GM19035 (cell line): ENCODE results near the gene ARHGAP20.

Source experiments
- ATAC-seq: cut with Tn5 transposase; IDR thresholded peaks from one replicate; pipeline ENCODE4 v1.9.1; 2021; ENCODE audit not compliant: unreplicated experiment

ARHGAP20 gene, protein sequence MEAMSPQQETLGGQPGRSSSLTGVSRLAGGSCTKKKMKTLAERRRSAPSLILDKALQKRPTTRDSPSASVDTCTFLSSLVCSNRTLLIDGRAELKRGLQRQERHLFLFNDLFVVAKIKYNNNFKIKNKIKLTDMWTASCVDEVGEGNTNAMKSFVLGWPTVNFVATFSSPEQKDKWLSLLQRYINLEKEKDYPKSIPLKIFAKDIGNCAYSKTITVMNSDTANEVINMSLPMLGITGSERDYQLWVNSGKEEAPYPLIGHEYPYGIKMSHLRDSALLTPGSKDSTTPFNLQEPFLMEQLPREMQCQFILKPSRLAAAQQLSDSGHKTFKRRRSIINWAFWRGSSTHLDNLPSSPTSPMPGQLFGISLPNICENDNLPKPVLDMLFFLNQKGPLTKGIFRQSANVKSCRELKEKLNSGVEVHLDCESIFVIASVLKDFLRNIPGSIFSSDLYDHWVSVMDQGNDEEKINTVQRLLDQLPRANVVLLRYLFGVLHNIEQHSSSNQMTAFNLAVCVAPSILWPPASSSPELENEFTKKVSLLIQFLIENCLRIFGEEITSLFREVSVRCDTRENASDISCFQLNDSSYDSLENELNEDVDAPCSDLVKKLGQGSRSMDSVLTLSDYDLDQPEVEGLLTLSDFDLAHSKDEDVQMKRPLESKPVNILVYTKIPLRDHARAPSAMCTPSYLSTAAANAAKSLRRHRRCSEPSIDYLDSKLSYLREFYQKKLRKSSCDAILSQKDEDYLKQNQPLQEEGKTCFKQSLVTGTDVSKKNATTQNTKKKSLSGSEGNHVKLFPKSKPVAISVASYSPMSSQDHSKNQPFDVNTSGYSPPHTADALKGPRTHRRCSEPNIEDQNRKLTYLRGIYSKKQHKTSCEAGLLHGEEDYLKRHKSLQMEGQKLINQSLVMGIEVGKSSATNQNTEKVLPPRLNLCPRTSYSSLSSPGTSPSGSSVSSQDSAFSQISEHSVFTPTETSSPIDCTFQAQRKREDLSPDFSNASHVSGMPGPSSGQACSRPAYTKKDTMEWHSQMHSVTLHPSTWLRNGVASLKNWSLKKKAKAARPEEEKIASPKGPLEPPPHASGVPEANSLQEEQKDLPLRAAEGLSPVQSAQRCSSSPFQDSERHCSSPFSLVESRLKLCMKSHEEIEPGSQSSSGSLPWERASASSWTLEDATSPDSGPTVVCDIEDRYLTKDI

GRCh38 chr11:110711776-110712658 is at the start of gene ARHGAP20:
ARHGAP20 (minus strand) TSS chr11:110712437; CDS start chr11:110712231, 206 bp downstream.
- peak; percentile 77 for ATAC-seq

- no peak for ATAC-seq
Measured at GRCh38 chr11:110761991-110762390, 49.8 kb upstream of the ARHGAP20 start.

DNA sequence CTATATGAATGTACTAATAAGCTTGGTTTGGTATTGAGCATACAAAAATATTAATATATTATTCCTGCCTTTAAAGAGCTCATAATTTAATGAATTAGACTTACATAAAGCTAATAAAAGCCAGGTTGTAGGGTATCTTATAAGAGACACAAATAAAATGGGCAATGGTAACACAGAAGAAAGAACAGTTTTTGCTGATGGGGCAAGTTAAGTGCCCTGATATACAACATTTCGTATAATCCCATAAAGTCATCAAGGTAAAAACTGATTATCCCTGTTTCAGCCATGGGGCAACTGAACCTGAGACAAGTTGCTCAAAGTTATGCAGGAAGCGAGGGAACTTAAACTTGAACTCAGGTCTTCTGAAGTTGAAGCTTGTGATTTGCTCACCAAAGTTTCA is 48.9 kb upstream of the ARHGAP20 start:
- no peak for ATAC-seq

DNA sequence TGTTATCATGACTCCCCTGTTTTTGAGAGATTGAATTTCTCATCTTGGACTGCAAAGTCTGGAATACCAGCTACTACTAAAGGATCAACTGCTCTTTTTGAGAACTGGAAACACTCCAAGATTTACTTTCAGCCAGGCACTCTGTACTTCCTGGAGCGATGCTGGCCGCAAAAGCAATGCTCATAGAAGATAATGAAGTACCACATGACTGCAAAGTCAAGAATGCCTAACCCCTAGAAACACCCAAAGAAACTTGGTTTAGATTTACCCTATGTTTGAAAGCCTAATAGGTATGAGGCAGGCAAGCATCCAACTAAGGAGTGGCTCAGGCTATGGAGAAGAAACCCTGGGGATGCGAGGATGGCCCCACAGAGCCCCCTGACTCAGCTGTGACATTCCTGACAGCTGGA is 47.7 kb upstream of the ARHGAP20 start:
- ATAC-seq = no peak

DNA sequence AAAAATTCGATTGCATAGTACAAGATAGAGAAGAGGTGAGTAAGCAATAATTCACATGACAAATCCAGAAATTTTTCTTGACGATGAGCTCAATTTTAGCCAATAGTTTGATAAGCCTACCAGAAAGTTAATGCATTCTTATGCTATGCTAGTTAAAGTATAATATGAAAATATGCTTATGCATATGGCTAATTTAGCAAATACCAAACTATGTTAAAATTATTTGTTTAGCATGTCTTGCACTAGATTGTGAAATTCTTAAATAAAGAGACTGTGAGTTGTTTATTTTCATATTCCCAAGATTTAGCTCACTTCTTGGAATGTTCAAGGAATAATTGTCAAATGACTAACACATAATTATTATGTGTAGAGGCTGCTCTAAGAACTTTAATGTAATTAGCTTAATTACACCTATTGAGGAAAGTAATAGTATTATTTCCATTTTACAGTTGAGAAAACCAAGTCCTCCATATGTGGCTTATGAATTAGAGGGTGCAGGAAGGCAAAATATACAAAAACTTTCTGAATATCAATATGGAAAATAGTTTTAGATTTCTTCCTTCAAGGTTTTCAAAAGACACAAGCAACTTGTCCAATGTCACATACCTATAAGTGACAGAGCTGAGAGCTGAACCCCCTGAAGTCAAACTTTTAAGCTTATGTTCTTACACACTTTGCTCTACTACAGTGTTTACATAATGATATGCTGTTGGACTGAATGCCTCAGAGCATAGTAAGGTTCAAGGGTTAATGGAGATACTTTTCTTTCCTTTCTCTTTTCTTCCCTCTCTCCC is 45.9 kb upstream of the ARHGAP20 start:
- ATAC-seq = no peak

DNA sequence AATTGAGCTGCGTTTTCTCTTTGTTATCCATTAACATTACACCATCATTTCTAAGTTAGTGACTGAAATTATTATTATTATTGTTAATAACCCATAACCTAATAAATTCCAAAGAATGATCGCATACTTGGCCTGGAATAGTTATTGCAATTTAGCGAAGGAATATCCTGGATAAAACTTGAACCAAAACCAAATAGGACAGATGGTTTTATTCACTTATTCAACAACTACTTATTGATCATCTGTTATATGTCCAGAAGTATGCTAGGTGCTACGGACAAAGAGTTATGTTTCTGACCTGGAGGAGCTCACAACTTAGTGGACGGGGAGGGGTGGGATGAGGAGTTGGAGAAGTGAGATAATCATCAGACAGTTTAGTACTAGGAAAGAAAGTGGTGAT is 44.8 kb upstream of the ARHGAP20 start:
- ATAC-seq = no peak

GRCh38 chr11:110755941-110756340 is 43.7 kb upstream of the ARHGAP20 start:
- ATAC-seq = no peak

DNA sequence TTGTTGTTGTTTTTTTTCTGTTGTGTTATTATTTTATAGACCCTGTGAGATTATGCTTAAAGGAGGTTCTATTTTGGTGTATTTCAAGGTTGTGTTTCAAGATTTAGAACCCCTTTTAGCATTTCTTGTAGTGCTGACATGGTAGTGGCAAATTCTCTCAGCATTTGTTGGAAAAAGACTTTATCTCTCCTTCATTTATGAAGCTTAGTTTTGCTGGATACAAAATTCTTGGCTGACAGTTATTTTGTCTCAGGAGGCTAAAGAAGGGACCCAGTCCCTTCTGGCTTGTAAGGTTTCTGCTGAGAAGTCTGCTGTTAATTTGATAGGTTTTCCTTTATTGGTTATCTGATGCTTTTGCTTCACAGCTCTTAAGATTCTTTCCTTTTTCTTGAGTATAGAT is 40.7 kb upstream of the ARHGAP20 start:
- ATAC-seq = no peak

DNA sequence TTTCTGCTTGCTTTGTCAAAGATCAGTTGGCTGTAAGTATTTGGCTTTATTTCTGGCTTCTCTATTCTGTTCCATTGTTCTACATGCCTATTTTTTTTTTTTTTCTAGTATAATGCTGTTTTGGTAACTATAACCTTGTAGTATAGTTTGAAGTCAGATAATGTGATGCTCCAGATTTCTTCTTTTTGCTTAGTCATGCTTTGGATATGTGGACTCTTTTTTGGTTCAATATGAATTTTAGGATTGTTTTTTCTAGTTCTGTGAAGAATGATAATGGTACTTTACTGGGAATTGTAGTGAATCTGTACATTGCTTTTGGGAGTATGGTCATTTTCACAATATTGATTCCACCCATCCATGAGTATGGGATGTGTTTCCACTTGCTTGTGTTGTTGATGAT is 37.9 kb upstream of the ARHGAP20 start:
- no peak for ATAC-seq

DNA sequence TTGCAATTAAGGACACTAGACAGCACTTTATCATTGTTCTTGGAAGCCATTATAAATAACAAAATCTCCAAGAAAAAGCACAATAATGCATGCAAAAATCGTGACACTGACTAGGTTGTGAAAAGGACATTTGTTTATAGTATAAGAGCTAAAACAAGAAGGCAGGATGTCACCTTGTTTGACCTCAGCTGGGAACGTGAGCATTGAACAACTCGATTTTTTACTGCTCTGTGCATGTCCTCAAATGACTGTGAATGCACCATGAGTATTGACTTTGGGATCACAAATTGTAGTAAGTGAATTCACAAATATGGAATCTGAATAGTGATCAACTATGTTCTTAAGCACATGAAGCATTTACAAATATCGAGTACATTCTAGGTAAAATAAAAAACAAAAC is 35.3 kb upstream of the ARHGAP20 start:
- no peak for ATAC-seq

DNA sequence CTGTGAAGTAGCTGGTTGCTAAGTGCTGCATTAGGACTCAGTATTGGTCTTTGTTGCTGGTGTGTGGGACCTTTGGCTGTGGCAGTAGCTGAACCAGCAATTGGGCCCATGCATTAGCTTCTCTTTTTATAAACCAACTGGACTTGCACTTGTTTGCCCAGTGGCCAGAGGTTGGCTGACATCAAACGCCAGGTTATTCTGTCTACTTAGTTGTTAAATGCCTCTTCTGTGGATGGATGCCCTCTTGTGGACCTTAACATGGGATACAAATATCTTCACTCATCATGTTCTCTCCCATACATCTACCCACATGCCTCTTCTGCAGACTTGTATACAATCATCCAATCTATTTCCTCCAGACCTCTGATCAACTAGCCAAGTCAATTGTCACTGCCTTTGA is 26.4 kb upstream of the ARHGAP20 start:
- no peak for ATAC-seq

DNA sequence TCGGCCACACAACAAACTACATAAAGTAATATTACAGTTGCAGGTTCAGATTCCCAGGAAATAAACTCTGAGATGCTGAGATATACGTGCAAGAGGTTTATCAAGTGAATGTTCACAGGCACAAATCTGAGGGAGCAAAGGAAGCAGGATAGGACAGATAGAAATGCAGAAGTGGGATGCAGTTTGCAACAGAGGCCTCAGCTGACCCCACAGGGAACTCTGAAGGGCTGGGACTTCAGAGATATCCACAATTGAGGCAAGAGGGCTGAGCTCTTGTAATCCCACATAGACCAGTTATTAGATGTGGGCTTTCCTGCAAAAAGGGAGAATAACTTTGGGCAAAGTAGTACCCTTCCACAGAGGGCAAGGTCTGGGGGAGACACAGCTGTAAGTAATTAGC is 25.4 kb upstream of the ARHGAP20 start:
- no peak for ATAC-seq

DNA sequence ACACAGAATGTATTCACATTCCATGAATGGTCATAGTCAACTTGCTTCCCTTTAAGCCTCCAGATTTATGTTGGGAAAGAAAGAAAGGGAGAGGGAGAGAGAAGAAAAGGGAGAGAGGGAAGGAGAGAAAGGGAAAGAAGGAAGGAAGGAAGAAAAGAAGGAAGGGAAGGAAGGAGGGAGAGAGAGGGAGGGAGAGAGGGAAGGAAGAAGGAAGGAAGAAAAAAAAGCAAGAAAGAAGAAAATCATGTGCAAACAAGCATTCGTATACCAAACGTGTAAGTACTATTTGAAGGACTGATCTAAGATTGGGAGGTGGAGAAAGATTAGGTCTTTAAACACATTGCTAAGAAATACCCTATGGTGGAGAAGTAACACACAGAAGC is 23.9 kb upstream of the ARHGAP20 start:
- no peak for ATAC-seq

DNA sequence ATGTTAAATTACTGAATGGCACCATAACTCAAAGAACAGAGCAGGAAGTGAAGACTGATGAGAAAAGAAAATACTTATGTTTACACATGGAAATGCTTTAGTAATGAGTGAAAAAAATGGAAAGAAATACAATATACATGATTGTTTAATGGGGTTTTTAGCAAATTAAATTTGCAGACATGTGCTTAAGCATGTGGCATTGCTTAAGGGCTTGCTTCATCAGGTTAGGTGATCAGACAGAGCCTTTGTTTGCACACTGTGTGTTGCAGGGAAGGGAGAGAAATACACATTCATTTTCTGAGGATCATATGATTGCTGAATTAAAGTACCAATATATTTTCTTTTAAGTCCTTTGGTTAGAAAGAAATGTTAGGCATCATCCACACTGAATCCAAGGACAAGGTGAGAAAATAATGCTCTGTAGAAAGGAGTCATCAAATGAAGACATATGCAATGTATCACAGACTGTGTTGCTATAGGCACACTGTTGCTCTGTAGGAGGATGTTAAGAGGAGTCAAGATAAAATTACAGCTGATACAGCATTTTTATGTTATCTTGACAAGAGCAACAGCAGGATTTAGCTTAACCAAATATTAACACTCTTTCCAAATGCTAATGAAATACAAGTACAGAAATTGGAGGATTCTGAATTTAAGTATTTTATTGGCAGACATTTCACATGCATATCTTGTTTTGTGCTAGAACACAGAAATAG is 23.4 kb upstream of the ARHGAP20 start:
- ATAC-seq = no peak

DNA sequence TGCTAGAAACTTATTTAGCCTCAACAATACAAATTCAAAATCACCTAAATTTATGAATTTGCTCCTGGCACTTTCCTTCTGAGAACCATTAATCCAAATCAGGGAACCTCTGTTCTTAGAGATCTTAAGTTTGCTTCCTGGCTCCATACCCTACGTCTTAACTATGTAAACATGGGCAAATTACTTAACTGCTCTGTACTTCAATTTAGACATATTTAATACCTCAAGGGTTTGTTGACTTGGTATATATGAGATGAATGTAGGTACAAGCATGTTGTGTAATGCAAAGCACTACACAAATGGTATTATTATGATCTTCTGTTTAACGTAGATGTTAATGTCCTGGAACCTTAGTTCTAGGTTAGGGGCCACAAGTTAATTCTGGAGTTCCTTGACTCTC is 22.6 kb upstream of the ARHGAP20 start:
- no peak for ATAC-seq

- ATAC-seq = no peak
Measured at GRCh38 chr11:110730773-110731172, 18.5 kb upstream of the ARHGAP20 start.

DNA sequence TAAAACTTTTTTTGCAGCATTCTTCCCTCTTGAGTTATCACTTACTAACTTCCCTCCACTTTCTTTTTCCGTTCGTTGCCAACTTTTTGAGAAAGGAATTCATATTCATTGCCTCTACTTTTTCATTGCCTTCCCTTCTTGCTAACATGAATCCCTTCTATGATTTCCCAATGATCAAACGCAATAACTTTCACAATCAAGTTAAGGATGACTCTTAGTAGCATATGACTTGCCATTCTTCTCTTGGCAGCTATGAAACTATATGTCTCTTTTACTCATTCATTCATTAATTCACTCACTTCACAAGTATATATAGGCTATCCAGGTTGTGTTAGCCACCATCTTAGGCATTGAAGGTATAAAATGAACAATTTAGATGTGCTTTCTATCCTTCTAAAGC is 16.6 kb upstream of the ARHGAP20 start:
- ATAC-seq = no peak

DNA sequence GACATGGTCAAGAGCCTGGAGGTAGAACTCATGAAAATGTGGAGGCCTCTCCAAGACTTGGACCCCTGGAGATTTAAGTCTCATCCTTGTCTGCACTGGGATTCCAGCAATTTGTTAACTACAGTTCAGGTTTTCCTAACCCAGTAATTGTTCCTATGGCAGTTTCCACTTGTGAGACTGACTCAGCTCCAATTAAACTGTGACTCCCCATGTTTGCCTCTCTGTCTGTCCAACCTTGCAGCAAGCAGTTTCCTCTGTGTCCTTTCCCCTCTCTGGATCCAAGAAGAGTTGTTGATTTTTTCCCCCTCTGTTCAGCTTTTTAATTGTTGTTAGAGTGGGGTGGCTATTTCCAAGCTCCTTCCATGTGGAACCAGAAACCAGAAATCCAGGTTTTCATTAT is 16.2 kb upstream of the ARHGAP20 start:
- no peak for ATAC-seq

DNA sequence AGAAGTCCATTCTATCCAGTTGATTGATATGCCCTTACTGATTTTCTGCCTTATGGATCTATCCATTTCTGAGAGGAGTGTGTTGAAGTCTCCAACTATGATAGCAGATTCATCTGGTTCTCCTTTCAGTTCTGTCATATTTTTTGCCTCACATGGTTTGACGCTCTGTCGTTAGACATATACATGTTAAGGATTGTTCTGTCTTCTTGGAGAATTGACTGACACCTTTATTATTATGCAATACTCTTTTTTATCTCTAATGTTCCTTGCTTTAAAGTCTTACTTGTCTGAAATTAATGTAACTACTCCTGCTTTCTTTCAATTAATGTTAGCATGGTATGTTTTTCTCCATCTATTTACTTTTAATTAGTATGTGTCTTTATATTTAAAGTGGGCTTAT is 12.1 kb upstream of the ARHGAP20 start:
- ATAC-seq = no peak
